Measurements from ENCODE around the gene CDH22. TPM values are rescaled to one million over a fixed set of nuclear protein-coding genes. Genes with fewer than 3 reads are reported as not detected.

The CDH22 gene
- polyA plus RNA-seq, 1 donor = 0.37 TPM

DNA sequence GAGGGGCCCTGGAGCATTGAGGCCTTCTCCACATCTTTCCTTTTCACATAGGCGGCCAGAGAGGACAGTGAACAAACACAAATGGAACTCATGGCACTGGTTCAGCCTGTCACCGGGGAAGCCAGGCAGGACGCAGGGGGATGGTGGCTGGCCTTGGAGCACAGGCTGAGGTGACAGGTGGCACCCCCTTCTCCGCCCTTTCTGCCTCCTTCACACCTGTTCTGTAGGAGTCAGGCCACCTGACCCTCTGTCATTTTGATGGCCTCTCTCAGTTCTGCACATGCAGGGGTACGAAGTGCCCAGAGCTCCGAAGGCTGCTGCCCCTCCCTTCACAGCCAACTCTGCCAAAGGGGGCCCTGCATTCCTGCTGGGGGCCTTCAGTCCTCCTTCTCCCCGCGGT is 129.4 kb downstream of the CDH22 start:
- no peaks in the 10 kb centered on the region for H3K36me3 ChIP-seq (ENCODE audit: control insufficient read depth, insufficient read depth, low read length)
- no CpG with 5 or more reads among the region's 8 CpGs for WGBS (ENCODE audit: insufficient coverage, low lambda C conversion rate)
- H3K27me3 ChIP-seq (ENCODE audit: control insufficient read depth, insufficient read depth, low read length) = peaks cover 49% of the 10 kb centered on the region
- H3K4me1 ChIP-seq (ENCODE audit: control insufficient read depth, insufficient read depth, low read length) = no peaks in the 10 kb centered on the region
- no peak overlapping the region for H3K27ac ChIP-seq (ENCODE audit: low read length)
- no peak overlapping the region for H3K4me3 ChIP-seq (ENCODE audit: low read length)
- no peaks in the 10 kb centered on the region for H3K9me3 ChIP-seq (ENCODE audit: control insufficient read depth, low read depth, low read length)
- DNase-seq = no peak

DNA sequence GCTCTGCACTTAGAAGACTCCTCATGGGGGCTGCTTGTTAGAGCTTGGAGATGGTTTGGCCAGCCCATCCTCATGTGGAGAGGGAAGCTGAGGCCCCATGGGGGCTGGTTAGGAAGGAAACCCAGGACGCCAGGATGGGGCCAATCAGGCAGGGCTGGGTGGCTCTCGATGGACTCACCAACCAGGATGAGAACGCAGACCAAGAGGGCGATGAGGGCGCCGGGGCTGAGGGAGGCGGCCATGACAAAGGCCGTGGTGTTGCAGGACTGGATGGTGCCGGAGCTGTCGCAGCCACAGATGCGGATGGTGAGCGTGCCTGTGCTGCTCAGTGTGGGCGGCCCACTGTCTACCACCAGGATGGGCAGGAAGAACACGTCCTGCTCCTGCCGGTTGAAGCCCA is 130.5 kb downstream of the CDH22 start:
- DNase-seq = no peak
- H3K27me3 ChIP-seq (ENCODE audit: control insufficient read depth, insufficient read depth, low read length) = peaks cover 61% of the 10 kb centered on the region
- no peak overlapping the region for H3K27ac ChIP-seq (ENCODE audit: low read length)
- H3K9me3 ChIP-seq (ENCODE audit: control insufficient read depth, low read depth, low read length) = no peaks in the 10 kb centered on the region
- WGBS (ENCODE audit: insufficient coverage, low lambda C conversion rate) = no CpG with 5 or more reads among the region's 15 CpGs
- no peaks in the 10 kb centered on the region for H3K4me1 ChIP-seq (ENCODE audit: control insufficient read depth, insufficient read depth, low read length)
- no peaks in the 10 kb centered on the region for H3K36me3 ChIP-seq (ENCODE audit: control insufficient read depth, insufficient read depth, low read length)
- H3K4me3 ChIP-seq (ENCODE audit: low read length) = no peak overlapping the region

DNA sequence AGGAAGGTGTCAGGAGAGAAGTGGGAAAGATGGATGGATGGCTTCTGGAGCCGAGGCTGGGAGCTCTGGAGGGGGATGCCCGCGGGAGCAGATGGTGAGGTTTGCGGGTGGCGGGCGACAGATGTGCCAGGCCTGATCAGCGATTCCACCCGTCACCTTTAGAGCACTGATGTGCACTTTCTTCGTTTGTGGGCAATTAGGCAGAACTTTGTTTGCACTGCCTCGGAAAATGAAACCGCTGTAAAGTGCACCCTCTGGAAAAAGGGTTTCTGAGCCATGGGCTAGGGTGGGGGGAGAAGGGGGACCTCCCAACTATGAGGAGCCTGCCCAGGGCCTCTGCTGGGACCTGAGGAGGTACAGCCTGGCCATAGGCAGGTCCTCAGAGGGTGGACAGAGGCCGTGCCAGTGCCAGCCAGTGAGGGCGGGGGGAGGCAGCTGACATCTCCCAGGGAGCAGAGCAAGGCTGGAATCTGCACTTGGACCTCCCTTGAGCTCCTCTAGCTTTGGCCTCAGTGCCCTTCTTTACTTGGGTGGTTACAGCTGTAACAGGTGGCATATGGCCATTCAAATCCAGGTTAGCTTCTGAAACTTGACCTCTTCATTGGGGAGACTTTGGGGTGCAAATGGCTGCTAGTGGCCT is 131.4 kb downstream of the CDH22 start:
- DNase-seq = no peak
- H3K36me3 ChIP-seq (ENCODE audit: control insufficient read depth, insufficient read depth, low read length) = no peaks in the 10 kb centered on the region
- no peaks in the 10 kb centered on the region for H3K4me1 ChIP-seq (ENCODE audit: control insufficient read depth, insufficient read depth, low read length)
- no peak overlapping the region for H3K27ac ChIP-seq (ENCODE audit: low read length)
- H3K9me3 ChIP-seq (ENCODE audit: control insufficient read depth, low read depth, low read length) = no peaks in the 10 kb centered on the region
- WGBS (ENCODE audit: insufficient coverage, low lambda C conversion rate) = no CpG with 5 or more reads among the region's 13 CpGs
- peaks cover 64% of the 10 kb centered on the region for H3K27me3 ChIP-seq (ENCODE audit: control insufficient read depth, insufficient read depth, low read length)
- H3K4me3 ChIP-seq (ENCODE audit: low read length) = no peak overlapping the region

DNA sequence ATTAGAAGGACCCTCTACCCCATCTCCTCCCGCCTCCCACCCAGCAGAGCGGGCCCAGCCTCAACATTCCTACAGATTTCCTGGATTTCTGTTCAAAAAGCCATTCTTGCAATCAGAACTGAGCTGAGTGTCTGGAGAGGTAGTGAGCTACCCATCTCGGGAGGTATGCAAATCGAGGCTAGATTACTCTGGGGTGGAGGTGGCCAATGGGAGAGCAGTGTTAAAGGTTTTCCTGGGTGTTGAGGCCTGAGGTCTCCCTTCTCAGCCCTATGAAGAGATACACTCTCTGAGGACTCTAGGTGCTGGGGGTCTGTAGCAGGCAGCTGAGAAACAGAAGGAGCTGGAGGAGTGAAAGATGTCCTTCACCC is 133.2 kb downstream of the CDH22 start:
- 100% methylated on average over 1 of the region's 4 CpGs for WGBS (ENCODE audit: insufficient coverage, low lambda C conversion rate)
- H3K27me3 ChIP-seq (ENCODE audit: control insufficient read depth, insufficient read depth, low read length) = peaks cover 67% of the 10 kb centered on the region
- no peaks in the 10 kb centered on the region for H3K9me3 ChIP-seq (ENCODE audit: control insufficient read depth, low read depth, low read length)
- DNase-seq = no peak
- no peak overlapping the region for H3K27ac ChIP-seq (ENCODE audit: low read length)
- H3K36me3 ChIP-seq (ENCODE audit: control insufficient read depth, insufficient read depth, low read length) = no peaks in the 10 kb centered on the region
- H3K4me1 ChIP-seq (ENCODE audit: control insufficient read depth, insufficient read depth, low read length) = no peaks in the 10 kb centered on the region
- H3K4me3 ChIP-seq (ENCODE audit: low read length) = no peak overlapping the region

DNA sequence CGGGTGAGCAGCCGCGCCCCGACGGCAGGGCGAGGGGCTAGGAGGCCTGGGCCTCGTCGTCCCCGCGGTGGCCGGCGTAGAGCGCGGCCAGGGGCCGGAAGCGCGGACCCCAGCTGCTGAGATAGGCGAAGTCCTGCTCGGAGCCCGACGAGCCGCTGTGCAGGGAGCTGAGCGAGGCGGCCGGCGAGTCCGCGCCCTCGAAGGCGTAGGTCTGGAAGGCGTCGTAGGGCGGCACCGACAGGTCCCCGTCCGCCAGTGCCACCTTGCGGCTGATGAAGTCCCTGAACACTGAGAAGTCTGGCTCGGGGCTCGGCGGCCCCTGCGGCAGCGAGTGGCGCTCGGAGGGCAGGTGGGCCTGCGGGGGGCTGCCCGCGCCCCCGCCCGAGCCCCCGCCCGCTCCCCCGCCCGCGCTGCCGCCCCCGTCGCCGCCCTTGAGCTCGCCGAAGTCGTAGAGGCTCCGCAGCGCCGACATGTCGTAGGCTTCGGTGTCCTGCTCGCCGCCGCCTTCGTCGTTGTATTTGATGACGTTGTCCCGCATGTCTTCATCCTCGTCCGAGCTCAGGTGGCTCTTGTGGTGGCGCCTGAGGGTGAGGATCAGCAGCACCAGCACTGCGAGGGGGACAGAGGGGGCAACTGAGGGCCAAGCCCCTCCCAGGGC is 133.7 kb downstream of the CDH22 start:
- Histone ChIP-seq H3K4me3 (ENCODE audit: low read length) (no peak overlapping the region), H3K4me1 (ENCODE audit: control insufficient read depth, insufficient read depth, low read length) (no peaks in the 10 kb centered on the region), H3K9me3 (ENCODE audit: control insufficient read depth, low read depth, low read length) (no peaks in the 10 kb centered on the region), H3K36me3 (ENCODE audit: control insufficient read depth, insufficient read depth, low read length) (no peaks in the 10 kb centered on the region), H3K27ac (ENCODE audit: low read length) (no peak overlapping the region), H3K27me3 (ENCODE audit: control insufficient read depth, insufficient read depth, low read length) (peaks cover 63% of the 10 kb centered on the region)
- no CpG with 5 or more reads among the region's 77 CpGs for WGBS (ENCODE audit: insufficient coverage, low lambda C conversion rate)
- peak; percentile 38 to 52 for DNase-seq

DNA sequence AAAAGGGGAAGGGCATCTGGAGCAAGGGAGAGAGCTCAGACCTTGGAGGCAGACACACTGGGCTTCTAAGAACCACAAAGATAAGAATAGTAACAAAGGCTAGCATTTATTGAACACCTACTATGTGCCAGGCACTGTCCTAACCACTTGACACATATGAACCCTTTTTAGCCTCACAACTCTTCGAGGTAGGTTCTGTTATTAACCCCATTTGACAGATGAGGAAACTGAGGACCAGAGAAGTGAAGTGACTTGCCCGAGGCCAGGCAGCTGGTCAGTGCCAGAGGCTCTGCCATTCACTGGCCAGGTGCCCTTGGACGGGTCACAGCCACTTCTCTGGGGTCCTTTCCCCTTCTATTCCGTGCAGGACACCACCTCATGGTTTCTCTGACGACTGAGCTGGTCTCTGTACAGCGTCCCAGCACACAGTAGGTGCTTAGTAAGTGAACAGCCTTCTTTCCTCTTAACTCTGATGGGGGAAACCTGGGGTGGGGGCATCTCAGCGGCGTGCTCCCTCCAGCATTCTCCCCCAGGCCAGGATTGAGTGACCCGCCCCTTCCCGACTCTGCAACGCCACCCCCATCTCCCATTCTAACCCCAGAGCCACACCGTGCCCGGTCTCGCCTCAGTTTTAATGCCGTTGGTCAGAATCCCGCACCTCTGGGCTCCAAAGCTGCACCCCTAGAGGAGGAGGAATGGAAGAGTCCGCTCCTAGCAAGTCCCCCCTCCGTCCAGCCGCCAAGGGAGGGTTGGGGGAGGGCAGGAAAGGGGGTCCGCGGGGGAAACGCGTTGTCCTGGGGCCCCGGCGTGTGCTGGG is 134.4 kb downstream of the CDH22 start:
- Histone ChIP-seq H3K4me3 (ENCODE audit: low read length) (no peak overlapping the region), H3K27ac (ENCODE audit: low read length) (no peak overlapping the region), H3K9me3 (ENCODE audit: control insufficient read depth, low read depth, low read length) (no peaks in the 10 kb centered on the region), H3K27me3 (ENCODE audit: control insufficient read depth, insufficient read depth, low read length) (peaks cover 63% of the 10 kb centered on the region), H3K36me3 (ENCODE audit: control insufficient read depth, insufficient read depth, low read length) (no peaks in the 10 kb centered on the region), H3K4me1 (ENCODE audit: control insufficient read depth, insufficient read depth, low read length) (no peaks in the 10 kb centered on the region)
- no peak for DNase-seq
- WGBS (ENCODE audit: insufficient coverage, low lambda C conversion rate) = no CpG with 5 or more reads among the region's 25 CpGs

DNA sequence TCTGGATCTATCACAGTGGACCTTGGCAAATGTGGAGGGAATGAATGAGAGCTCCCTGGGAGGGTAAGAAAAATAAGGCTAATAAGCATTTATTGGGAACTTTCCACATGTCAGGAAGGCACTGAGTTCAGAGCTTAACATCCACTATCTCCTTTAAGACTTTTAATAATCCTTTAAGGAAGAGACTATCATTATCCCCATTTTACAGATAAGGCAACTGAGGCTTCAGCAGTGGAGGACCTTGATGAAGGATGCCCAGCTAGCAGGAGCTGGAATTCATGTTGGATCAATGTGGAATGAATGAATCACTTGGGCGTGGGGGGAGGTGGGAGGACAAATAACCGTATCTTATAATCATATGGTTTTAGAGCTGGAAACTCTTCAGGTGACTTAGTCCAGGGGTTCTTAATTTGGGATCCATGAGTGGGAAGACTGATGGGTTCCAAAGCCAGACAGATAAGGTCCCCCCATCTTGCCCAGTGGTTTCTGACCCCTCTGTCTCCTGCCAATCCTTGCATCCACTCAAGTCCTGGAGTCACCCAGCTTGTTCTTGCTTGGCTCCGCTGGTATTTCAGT is 135.2 kb downstream of the CDH22 start:
- H3K27me3 ChIP-seq (ENCODE audit: control insufficient read depth, insufficient read depth, low read length) = peaks cover 59% of the 10 kb centered on the region
- H3K4me1 ChIP-seq (ENCODE audit: control insufficient read depth, insufficient read depth, low read length) = no peaks in the 10 kb centered on the region
- no peak overlapping the region for H3K4me3 ChIP-seq (ENCODE audit: low read length)
- no peaks in the 10 kb centered on the region for H3K36me3 ChIP-seq (ENCODE audit: control insufficient read depth, insufficient read depth, low read length)
- no peak for DNase-seq
- H3K9me3 ChIP-seq (ENCODE audit: control insufficient read depth, low read depth, low read length) = no peaks in the 10 kb centered on the region
- no CpG with 5 or more reads among the region's 3 CpGs for WGBS (ENCODE audit: insufficient coverage, low lambda C conversion rate)
- no peak overlapping the region for H3K27ac ChIP-seq (ENCODE audit: low read length)

DNA sequence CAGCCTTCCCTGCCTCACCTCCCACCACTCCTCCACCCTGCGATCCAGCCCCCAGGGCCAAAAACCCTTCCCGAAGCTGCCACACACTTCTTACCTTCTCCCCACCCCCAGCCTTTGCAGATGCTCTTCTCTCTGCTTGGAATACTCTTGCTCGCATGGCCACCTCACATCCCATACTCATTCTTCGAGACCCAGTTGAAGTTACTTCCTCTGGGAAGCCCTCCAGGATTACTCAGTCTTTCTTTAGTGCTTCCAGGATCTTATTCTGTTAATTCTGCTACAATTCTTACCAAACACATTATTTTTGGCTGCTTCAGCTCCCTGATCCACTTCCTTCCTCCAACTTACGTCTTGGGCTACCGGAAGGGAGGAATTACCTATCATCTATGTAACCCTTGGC is 135.8 kb downstream of the CDH22 start:
- Histone ChIP-seq H3K4me3 (ENCODE audit: low read length) (no peak overlapping the region), H3K27me3 (ENCODE audit: control insufficient read depth, insufficient read depth, low read length) (peaks cover 54% of the 10 kb centered on the region), H3K27ac (ENCODE audit: low read length) (no peak overlapping the region), H3K9me3 (ENCODE audit: control insufficient read depth, low read depth, low read length) (no peaks in the 10 kb centered on the region), H3K4me1 (ENCODE audit: control insufficient read depth, insufficient read depth, low read length) (no peaks in the 10 kb centered on the region), H3K36me3 (ENCODE audit: control insufficient read depth, insufficient read depth, low read length) (no peaks in the 10 kb centered on the region)
- no peak for DNase-seq
- 58% methylated on average over 2 of the region's 6 CpGs for WGBS (ENCODE audit: insufficient coverage, low lambda C conversion rate)

DNA sequence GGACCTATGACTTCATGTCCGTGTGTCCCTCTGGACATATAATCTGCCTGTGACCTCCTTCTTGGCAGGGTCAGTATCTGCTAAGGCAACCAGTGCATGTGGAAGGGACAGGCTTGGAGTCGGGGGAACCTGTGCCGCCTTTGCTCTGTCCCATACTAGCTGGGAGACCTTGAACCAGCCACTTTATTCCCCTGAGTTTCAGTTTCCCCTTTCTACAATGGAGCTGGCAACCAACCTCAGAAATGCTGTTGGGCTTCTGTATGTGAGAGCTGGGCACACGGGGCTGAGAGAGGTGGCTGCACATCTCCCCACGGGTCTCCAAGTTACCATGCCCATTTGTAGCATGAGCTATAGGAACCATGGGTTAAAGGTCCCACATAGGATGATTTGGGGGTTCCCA is 136.4 kb downstream of the CDH22 start:
- WGBS (ENCODE audit: insufficient coverage, low lambda C conversion rate) = no CpG with 5 or more reads among the region's 5 CpGs
- H3K27ac ChIP-seq (ENCODE audit: low read length) = no peak overlapping the region
- H3K36me3 ChIP-seq (ENCODE audit: control insufficient read depth, insufficient read depth, low read length) = no peaks in the 10 kb centered on the region
- H3K4me3 ChIP-seq (ENCODE audit: low read length) = no peak overlapping the region
- no peaks in the 10 kb centered on the region for H3K4me1 ChIP-seq (ENCODE audit: control insufficient read depth, insufficient read depth, low read length)
- H3K27me3 ChIP-seq (ENCODE audit: control insufficient read depth, insufficient read depth, low read length) = peaks cover 52% of the 10 kb centered on the region
- no peaks in the 10 kb centered on the region for H3K9me3 ChIP-seq (ENCODE audit: control insufficient read depth, low read depth, low read length)
- DNase-seq = no peak

DNA sequence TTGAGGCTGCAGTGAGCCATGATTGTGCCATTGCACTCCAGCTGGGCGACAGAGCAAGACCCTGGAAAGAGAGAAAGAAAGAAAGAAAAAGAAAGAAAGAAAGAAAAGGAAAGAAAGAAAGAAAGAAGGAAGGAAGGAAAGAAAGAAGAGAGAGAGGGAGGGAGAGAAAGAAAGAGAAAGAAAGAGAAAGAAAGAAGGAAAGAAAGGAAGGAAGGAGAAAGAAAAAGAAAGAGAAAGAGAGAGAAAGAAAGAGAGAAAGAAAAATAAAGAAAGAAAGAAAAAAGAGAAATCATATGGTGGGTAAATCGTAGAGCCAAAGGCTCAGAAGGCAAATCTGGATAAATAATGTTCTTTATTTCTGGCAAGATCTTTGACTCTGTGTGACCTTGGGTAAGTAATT is 136.8 kb downstream of the CDH22 start:
- H3K27me3 ChIP-seq (ENCODE audit: control insufficient read depth, insufficient read depth, low read length) = peaks cover 52% of the 10 kb centered on the region
- DNase-seq = no peak
- H3K9me3 ChIP-seq (ENCODE audit: control insufficient read depth, low read depth, low read length) = no peaks in the 10 kb centered on the region
- H3K4me1 ChIP-seq (ENCODE audit: control insufficient read depth, insufficient read depth, low read length) = no peaks in the 10 kb centered on the region
- no peaks in the 10 kb centered on the region for H3K36me3 ChIP-seq (ENCODE audit: control insufficient read depth, insufficient read depth, low read length)
- 59% methylated on average over 2 of the region's 2 CpGs for WGBS (ENCODE audit: insufficient coverage, low lambda C conversion rate)
- no peak overlapping the region for H3K4me3 ChIP-seq (ENCODE audit: low read length)
- no peak overlapping the region for H3K27ac ChIP-seq (ENCODE audit: low read length)
